Measurements from ENCODE around the gene SH3GL1. TPM values are rescaled to one million over a fixed set of nuclear protein-coding genes. Genes with fewer than 3 reads are reported as not detected.

The SH3GL1 gene
- total RNA-seq, 1 donor from 2014 or later, result 128 TPM

DNA sequence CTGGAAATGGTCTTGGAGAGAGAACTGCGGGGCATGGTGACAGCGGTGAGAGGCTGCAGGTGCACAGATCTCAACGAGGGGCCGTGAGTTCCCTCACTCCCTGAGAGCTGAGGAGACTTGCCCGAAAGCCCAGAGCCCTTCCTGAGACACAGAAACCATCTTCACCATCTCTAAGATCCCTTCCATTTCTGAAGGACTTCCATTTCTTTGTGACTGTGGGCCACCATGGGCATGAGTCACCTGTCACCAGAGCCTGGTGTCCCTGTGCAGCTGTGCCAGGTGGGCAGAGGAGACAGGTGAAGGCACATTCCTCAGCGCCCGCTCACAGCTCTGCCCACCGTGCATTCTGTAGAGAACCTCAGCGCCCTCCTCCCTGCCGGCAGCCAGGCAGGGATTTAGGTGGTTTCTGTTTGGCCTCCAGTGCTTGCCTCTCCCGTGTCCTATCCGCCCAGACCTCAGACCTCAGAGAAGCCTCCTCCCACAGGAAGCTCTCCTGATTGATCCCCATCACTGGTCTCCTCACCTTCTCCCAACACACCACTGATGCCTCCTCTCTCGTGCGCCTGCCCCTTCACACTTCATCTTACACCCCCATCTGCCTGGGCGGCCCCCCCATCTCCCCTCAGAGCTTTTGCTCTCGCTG lies 24.2 kb downstream of the SH3GL1 start:
- Mint-ChIP-seq H3K4me3 (ENCODE audit: unreplicated experiment) (no peak overlapping the region), H3K4me1 (ENCODE audit: unreplicated experiment) (peaks cover 30% of the 10 kb centered on the region), H3K36me3 (ENCODE audit: low read depth, unreplicated experiment) (peaks cover 11% of the 10 kb centered on the region), H3K9me3 (ENCODE audit: unreplicated experiment) (no peaks in the 10 kb centered on the region), H3K27ac (ENCODE audit: unreplicated experiment) (peak overlapping the region; percentile 30), H3K27me3 (ENCODE audit: unreplicated experiment) (peaks cover 8% of the 10 kb centered on the region)
- TF ChIP-seq, protein P1, sequence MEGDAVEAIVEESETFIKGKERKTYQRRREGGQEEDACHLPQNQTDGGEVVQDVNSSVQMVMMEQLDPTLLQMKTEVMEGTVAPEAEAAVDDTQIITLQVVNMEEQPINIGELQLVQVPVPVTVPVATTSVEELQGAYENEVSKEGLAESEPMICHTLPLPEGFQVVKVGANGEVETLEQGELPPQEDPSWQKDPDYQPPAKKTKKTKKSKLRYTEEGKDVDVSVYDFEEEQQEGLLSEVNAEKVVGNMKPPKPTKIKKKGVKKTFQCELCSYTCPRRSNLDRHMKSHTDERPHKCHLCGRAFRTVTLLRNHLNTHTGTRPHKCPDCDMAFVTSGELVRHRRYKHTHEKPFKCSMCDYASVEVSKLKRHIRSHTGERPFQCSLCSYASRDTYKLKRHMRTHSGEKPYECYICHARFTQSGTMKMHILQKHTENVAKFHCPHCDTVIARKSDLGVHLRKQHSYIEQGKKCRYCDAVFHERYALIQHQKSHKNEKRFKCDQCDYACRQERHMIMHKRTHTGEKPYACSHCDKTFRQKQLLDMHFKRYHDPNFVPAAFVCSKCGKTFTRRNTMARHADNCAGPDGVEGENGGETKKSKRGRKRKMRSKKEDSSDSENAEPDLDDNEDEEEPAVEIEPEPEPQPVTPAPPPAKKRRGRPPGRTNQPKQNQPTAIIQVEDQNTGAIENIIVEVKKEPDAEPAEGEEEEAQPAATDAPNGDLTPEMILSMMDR (IDR thresholded peaks at IDR 0.05; ENCODE audit: unreplicated experiment), result no peak
- no peak for DNase-seq (ENCODE audit: low spot score)

- H3K9me3 Mint-ChIP-seq (ENCODE audit: unreplicated experiment), result no peaks in the 10 kb centered on the region
- peaks cover 13% of the 10 kb centered on the region for H3K36me3 Mint-ChIP-seq (ENCODE audit: low read depth, unreplicated experiment)
- TF ChIP-seq, protein P1 (IDR thresholded peaks at IDR 0.05; ENCODE audit: unreplicated experiment), result no peak
- peaks cover 11% of the 10 kb centered on the region for H3K27me3 Mint-ChIP-seq (ENCODE audit: unreplicated experiment)
- peaks cover 26% of the 10 kb centered on the region for H3K4me1 Mint-ChIP-seq (ENCODE audit: unreplicated experiment)
- no peak overlapping the region for H3K4me3 Mint-ChIP-seq (ENCODE audit: unreplicated experiment)
- peak overlapping the region; percentile 30 for H3K27ac Mint-ChIP-seq (ENCODE audit: unreplicated experiment)
- no peak for DNase-seq (ENCODE audit: low spot score)
Measured at GRCh38 chr19:4375164-4376027, 25.0 kb downstream of the SH3GL1 start.

DNA sequence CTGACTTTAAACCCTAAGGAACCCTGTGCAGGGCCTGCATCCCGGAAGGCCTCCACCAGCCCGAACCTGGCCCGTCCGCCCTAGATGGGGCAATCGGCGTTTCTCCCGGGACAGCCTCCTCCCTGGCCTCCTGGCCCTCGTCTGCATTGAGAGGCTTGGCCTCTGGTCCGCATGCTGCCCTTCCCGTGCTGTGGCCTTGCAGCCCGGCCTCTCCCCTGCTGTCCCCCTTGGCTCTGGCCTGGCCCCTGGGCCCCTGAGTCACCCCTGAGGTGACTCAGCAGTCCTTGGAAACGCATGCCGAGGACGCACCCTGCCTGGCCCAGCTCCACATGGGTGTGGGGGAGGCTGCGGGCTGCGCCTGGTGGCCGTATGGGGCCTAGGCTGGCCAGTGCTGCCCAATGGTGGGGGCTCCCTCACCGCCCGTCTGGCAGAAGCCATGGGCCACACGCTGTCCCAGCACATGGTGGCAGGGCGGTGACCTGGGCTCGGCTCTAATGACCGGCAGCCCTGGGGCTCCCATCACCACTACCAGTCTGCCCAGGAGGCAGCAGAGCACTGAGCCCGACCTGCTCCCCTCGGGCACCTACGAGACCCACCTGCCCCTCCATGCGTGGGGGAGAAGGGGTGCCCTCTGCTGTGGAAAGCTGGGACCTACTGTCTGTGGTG lies 25.7 kb downstream of the SH3GL1 start:
- H3K4me1 Mint-ChIP-seq (ENCODE audit: unreplicated experiment), result peaks cover 21% of the 10 kb centered on the region
- peaks cover 12% of the 10 kb centered on the region for H3K27me3 Mint-ChIP-seq (ENCODE audit: unreplicated experiment)
- no peak for DNase-seq (ENCODE audit: low spot score)
- no peak overlapping the region for H3K4me3 Mint-ChIP-seq (ENCODE audit: unreplicated experiment)
- no peaks in the 10 kb centered on the region for H3K9me3 Mint-ChIP-seq (ENCODE audit: unreplicated experiment)
- TF ChIP-seq, protein P1 (IDR thresholded peaks at IDR 0.05; ENCODE audit: unreplicated experiment), result no peak
- H3K27ac Mint-ChIP-seq (ENCODE audit: unreplicated experiment), result no peak overlapping the region
- H3K36me3 Mint-ChIP-seq (ENCODE audit: low read depth, unreplicated experiment), result peaks cover 8% of the 10 kb centered on the region

DNA sequence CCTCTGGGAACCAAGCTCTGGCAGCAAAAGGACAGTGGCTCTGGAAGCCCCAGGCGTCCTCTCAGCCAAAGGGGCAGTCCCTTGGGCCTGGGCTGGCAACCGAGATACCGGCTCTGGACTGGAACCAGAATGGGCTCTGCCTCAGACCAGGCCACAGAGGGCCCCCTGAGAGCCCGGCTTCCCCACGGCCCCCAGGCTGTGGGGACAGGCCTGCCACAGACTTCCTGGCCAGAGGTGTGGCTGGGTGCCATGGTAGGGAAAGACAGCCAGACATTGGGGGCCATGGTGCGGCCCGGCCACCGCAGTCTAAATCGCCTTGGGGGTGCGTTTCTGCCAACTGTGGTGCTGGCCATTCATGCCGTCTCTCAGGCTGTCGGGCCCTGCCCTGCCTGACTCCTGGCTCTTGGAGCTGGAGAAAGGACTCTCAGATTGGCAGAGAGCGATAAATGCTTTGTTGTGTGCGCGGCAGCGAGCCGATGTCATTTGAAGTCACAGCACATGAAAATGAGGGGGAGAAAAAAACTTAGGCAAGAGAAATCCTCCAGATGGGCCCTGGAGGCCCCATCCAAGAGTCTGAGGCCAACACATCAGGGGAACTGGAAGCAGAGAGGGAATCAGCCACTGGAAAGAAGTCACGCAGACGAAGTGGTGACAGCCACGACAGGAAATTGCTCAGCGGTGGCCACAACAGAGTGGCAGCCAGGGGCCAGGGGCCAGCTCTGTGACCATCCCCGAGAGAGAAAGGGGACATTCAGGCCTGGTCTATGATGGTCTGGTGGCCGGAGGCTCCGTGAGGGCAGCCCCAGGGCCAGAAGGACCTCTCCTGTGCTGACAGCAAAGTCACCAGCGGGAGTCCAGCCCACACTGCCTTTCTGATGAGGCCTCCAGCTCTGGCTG lies 26.5 kb downstream of the SH3GL1 start:
- peak overlapping the region; percentile 53 for H3K27ac Mint-ChIP-seq (ENCODE audit: unreplicated experiment)
- TF ChIP-seq, protein P1 (IDR thresholded peaks at IDR 0.05; ENCODE audit: unreplicated experiment), result no peak
- no peak for DNase-seq (ENCODE audit: low spot score)
- peaks cover 8% of the 10 kb centered on the region for H3K36me3 Mint-ChIP-seq (ENCODE audit: low read depth, unreplicated experiment)
- peaks cover 23% of the 10 kb centered on the region for H3K4me1 Mint-ChIP-seq (ENCODE audit: unreplicated experiment)
- no peaks in the 10 kb centered on the region for H3K9me3 Mint-ChIP-seq (ENCODE audit: unreplicated experiment)
- peaks cover 13% of the 10 kb centered on the region for H3K27me3 Mint-ChIP-seq (ENCODE audit: unreplicated experiment)
- H3K4me3 Mint-ChIP-seq (ENCODE audit: unreplicated experiment), result peak overlapping the region; percentile 64
